Mesenteric fat pad (tissue), 1 donor: Measurements from ENCODE around the gene IFFO2. TPM values are rescaled to one million over a fixed set of nuclear protein-coding genes. Genes with fewer than 3 reads are reported as not detected.

Experiments
- DNase-seq: peaks from one replicate; pipeline ENCODE4 v3.0.0-alpha.2; 2020; ENCODE audit warnings: low spot score
- total RNA-seq: library from RNA; stranded (reverse); fragmentation: NEBNext Ultra II Directional; extraction: Animal tissue kit (Norgen Biotek cat#: 25700); gene quantifications from one replicate; pipeline ENCODE4 v1.2.1, GENCODE V29; 2021
- donor health status: DM: yes; HTN: yes; CAD: no.

The IFFO2 gene
- total RNA-seq, 1 donor from 2014 or later = 10.1 TPM

DNA sequence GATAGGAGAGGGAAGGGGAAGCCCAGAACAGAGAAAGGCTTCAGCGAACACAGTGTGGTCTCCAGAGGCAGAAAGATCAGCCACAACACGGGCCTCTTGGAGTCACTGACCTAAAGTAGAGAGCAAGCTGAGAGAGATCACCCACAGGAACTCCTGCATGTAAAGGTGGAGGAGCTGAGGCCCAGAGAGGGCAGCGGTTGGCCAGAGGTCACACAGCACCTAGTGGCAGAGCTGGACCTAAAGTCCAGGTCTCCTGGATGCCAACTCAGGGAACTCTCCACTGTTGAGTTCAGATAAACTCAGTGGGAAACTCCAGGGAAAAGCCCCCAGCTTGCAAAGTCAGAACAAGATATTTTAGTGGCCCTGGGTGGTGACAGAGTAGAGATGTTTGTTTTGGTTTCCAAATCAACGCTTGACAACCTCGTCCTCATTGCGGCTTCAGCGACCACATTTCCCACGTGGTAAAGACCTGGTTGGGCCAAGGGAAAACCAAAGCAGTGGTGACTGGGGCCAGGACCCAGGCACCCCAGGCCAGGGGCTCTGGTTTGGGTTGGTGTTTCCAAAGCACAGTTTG lies 4.6 kb downstream of the IFFO2 start:
- DNase-seq = no peak

DNA sequence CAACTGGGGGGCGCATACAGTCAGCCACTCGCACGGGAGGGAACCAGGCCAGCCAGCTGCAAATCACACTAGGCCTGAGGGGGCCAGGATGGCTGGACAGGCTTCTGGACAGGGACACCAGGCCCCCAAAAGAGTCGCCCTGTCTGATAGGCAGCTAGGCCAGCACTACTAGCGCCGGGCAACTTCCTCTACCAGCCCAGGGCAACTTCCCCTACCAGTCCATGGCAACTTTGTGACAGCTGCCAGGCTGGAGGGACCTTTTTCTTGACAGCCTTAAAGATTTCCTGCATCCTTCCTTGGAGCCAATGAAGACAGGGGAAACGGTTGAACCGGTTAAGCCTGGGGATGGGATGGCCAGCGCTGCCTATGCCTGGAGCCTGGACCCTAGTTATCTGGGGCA lies 5.1 kb downstream of the IFFO2 start:
- no peak for DNase-seq

DNA sequence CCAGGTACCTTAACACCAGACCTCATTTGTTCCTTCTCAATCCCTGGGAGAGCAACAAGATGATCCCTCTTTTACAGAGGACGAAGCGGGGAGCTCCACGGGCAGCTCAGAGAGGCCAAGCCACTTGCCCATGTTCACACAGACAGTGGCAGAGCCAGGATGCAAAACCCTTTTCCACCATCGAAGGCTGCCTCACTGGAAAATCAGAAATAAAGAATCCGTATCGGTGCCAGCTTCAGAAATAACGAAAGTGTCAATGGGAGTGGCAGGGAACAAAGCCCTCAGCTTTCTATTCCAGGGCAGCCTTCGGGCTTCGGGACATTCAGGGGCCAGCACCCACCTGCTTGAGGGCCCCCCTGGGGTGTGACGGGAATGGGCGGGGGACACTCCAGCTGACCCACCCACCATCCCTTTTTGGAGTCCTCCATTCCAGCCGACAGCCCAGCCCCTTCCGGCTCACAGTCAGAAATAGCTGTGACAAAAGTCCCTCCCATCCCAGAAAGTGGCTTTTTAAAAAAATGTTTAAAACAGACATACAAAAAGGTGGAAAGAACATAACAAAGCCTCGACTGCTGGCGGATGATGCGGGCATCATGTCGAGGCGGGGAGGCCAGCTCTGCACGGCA lies 6.0 kb downstream of the IFFO2 start:
- DNase-seq = no peak

DNA sequence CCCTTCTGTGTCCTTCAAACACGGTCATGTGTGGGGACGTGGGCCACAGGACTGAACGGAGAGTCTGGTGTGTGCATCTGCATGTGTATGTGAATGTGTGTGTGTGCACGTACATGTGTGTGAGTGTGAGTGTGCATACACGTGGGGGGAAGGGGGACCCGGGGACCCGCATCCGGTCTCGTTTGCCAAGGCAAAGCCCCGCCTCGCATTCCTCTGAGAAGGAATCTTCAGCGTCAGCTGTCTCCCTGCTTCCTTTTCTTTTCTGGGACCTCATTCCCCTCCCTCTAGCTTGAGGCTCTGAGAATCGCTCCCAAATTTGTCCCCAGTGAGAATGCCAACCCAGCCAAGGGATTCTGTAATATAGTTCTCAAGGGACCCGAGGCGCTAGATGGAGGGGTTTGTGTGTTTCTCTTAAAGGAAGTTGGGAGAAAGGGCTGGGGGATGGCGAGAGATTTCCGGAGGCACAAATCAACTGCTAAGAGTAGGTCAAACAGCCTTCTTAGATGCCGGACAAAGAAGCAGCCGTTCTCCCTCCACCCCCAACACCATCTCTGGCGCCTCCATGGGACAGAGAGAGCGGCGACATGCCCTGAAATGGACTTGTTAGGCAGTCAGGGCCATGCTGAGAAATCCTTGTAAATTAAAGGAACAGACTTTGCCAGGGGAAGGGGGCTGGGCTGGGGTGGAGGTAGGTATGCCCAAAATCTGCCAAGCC lies 6.6 kb downstream of the IFFO2 start:
- DNase-seq = no peak

DNA sequence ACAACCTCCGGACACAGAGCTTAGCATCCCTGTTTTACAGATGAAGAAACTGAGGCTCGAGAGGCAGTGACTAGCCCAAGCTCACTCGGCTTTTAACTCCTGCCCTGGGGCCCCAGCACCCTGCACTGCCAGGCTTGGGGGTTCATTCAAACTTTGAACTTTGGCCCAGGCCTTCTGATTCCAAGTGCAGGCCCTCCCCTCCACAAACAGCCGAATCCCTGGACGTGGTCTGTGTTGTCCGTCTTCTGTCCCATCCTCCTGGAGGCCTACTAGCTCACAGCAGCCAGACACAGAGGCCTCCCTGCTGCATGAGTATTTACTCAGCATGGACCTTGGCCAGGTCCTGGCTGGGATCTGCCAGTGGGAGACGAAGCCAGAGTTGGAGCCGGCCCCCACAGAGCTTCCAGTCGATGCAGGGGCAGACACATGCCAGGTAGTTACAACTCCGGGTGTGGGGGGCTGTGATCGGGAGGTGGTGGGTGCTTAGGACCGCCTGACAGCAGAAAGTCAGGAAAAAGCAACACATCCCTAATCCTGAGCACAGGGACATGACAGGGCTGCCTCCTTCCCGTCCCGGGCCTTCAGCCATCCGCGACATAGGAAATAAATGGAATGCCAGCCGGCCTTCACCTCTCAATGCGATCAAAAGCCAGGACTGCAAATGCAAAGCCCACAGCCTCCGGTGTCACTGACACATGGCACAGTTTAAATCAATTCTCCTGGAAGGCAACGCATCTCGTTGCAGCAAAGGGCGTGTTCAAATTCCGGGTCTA lies 7.4 kb downstream of the IFFO2 start:
- DNase-seq = no peak

DNA sequence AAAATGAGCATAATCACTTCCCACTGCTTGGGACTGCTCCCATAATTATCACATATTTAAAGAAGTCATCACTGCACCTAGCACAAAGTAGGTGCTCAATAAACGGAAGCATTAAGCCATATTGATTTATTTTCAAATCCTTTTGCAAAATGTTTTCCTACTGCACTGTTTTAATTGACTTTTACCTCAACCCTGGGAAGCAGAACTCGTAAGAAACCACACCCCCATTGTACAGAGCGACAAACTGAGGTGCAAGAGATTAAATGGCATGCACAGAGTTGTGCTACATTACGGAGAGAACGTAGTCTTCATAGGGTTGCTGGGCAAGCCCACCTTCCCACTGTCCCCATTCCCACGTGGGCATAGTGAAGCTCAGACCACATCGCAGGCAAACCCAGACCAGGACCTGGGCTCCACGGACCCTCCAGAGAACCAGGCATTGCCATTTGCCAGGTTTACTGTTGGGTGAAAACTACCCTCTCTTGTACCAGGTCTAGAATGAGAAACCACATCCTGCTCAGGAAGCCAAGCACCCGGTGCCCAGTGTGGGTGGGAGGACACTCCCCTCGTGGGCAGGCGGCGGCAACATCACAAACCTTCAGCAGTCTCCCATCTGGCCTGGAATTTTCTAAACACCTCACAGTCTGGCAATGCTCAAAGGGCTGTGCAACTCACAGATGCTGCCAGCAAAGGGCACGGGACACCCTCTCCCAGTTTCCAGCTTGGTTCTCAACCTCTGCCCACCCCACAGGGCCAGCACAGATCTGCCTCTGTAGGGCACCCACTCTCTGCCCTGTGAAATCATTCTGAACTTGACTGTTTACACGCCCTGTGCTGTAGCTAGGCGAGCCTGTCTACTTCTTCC lies 8.2 kb downstream of the IFFO2 start:
- DNase-seq = no peak

DNA sequence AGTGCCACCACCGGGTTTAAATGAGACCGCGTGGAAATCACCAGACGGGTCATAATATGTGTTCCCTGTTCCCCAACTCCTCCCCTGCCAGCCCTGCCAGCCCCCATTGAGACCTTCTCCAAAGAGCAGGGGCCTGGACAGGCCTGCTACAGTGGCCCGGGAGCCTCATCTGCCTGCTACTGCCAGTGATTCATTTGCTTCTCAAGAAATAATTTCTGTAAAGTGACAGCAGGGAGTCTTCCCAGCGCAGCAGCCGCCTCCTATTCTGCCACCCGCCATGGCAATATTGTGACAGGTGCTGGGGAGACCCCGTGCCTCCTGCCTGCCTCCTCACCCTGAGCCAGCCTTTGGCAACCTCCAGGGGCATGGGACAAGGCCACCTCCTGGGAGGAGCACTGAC lies 8.9 kb downstream of the IFFO2 start:
- no peak for DNase-seq

DNA sequence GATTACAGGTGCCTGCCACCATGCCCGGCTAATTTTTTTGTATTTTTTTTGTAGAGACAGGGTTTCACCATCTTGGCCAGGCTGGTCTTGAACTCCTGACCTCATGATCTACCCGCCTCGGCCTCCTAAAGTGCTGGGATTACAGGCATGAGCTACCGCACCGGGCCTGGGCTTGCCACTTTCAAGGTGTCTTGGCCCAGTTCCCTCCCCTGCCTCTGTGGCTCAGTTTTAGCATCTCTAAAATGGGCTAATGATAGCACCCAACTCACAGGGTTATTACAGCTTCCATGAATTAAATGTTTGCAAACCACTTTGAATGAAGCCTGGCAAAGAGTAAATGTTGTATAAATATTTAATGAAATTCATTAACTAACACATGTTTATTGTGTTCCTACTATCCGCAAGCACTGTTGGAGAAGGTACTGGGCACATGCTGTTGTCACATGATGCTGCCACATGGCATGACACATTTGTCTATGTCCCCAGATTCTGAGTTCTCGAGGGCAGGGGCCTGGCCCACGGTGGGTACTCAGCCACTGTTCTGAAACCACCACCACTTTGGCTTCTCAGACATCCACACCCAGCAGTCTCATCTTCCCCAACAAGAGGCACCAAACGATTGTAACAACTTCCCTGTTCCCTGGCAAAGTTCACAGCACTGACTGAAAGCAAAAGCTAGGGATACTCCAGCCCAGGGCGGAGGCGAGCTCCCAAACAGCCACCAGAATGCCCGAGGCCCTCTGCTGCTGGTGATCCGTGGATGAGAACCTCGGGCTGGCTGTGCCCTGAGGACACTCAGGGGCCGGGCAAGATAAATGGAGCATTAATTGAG lies 9.7 kb downstream of the IFFO2 start:
- DNase-seq = no peak

DNA sequence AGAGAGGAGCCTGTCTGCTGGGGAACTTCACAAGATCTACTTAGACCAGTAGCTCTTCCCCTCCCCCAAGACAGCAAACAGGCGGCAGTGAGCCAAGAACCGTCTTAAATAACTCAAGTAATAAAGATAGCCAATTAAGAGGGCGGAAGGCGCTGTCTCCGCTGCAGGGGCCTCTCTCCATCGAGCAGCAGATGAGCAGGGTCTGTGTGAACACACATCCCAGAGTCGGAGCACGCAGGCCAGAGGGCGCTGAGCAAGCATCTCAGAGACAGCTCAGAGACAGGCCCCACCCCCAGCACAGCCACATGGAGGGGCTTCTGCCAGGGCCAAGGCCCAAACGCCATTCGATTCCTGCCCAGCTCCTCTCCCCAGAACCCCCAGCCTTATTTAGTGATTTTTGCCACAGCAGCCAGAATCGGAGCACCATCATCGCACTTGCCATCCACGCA lies 11.1 kb downstream of the IFFO2 start:
- no peak for DNase-seq

DNA sequence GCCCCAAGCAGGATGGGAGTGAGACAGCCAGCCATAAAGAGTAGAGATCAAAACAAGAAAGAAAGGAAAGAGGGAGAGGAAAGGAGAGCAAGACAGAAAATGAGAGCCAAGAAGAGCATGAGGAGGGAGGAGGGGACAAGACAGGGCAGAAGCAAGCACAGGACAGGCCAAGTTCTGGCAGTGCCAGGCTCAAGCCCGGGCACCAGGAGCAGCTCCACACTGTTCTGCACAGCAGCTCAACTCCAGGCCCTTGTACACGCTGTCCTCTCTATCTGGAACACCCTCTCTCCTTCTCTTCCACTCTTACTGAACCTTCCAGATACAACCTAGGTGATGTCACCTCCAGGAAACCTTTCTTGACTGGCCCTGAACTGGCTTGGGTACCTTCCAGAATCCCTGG lies 11.7 kb downstream of the IFFO2 start:
- no peak for DNase-seq

DNA sequence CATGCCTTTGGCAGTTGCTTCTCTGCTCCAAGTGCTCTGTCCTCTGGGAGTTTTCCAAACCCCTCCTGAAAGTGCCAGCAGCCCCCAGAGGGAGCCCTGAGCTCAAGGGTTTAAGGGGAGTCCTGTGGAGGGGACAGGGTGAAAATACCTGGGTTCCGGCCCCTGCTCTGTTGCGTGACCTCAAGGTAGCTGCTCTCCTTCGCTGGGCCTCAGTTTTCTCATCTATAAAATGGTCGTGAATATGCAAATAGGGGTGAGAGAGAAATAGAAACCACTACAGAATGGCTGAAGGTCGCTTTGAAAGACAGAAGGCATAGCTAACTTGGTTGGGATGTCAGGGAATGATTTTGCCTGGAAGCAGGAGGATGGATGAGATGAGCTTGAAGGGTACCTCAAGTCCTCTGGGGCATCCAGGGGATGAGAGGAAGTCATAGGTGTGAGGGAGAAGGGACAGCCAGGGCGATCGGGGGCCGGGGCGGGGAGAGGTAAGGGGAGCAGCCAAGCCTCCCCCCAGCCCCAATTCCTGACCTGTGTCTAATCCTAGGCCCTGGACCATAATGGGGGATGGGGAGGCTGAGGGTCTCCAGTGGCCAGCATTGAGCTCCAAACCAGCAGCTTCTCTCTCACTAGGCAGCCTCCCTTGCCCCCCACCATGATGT lies 12.4 kb downstream of the IFFO2 start:
- DNase-seq = no peak

DNA sequence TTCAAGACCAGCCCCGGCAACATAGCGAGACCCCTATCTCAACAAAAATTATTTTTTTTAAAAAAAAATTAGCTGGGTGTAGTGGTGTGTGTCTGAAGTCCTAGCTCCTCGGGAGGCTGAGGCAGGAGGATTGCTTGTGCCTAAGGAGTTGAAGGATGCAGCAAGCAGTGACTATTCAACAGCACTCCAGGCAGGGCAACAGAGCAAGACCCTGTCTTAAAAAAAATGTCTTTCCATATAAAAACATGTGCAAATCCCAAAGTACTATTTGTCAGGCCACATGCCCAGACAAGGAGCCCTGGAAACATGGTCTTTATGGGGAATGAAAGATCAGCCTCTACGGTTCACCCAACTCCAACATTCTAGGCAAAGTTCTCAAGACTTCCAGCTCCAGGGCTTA lies 13.3 kb downstream of the IFFO2 start:
- no peak for DNase-seq

DNA sequence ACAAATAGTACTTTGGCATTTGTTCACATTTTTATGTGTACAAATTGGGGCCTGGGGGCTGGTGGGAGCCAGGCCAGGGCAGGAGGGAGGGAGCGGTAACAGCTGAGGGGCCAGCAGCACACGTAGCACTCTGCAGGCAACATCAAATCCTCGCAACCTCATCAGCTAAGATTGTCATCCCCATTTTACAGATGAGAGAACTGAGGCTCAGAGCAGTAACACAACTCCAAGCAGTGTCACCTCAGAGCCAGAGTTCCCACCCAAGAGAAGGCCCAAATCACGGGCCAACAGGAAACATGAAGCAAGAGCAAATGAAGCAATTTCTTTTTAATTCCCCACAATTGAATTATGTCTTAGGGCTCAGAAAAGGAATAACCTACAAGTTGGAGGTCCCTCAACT lies 14.1 kb downstream of the IFFO2 start:
- DNase-seq = no peak

DNA sequence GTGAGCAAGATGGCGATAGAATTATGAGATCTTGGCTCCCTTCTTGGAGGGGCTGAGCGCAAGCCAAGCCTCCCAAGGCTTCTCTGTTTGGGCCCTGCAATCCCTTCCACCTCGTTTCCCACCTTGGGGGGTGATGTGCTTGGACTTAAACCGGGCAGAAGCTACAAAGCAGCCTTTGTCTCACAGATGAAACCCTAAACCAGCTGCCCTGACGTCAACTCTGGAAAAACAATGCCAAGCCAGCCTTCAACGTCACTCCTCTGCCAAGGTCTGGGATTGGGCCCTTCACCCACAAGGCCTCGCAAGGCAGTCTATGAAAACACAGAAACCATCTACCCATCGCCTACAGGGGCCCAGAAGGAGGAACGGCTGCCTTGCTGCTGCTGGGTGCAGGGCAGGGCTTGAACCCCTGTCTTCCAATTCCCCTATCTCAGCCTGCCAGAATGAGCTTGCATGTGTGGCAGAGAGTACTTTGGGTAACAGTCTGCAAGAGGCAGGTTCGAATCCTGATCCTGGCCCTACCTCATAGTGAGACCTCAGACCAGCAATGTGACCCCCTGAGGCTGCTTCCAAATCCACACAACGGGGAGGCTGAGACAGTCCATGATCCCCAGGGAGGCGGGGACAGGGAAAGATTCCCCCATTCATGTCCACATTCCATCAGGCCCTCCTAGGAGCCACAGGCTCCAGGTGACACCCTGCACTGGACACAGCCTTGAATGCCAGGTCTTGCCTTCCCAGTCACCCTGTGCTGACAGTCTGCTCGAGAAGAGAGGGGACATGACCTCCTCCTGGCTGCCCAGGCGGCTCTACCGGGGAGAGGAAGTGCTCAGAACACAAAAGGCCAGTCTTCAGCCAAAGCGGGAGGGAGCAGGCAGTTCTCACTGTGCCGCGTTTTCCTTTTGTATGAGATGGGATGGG lies 15.0 kb downstream of the IFFO2 start:
- DNase-seq = no peak

DNA sequence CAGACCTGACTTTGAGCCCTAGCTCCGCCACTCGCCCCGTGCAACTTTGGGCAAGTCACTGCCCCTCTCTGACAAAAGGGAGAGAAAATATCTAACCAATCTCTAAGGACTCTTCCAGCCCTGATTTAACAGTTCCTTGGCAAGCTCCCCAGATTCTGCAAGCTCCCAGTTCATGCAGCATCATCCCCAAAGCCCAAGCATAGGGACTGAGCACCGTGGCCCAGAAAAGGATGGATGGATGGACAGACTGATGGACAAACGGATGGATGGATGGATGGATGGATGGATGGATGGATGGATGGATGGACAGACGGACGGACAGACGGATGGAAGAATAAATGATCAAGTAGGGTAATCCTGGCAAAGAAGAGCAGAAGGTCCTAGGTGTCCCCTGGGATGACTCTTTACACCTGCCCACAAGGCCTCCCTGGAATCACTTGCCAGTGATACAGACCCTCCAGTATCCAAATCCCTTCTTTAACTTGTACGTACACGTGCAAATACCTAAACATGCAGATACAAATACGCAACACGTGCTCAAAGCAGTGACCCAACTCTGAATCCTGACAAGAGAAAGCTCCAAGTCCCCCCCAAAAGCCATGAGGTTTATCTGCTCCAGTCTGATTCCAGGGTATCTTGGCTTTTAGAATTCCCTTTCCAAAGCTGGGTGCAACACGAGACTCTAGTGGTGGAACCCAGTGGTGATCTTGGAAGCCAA lies 16.0 kb downstream of the IFFO2 start:
- DNase-seq = no peak

DNA sequence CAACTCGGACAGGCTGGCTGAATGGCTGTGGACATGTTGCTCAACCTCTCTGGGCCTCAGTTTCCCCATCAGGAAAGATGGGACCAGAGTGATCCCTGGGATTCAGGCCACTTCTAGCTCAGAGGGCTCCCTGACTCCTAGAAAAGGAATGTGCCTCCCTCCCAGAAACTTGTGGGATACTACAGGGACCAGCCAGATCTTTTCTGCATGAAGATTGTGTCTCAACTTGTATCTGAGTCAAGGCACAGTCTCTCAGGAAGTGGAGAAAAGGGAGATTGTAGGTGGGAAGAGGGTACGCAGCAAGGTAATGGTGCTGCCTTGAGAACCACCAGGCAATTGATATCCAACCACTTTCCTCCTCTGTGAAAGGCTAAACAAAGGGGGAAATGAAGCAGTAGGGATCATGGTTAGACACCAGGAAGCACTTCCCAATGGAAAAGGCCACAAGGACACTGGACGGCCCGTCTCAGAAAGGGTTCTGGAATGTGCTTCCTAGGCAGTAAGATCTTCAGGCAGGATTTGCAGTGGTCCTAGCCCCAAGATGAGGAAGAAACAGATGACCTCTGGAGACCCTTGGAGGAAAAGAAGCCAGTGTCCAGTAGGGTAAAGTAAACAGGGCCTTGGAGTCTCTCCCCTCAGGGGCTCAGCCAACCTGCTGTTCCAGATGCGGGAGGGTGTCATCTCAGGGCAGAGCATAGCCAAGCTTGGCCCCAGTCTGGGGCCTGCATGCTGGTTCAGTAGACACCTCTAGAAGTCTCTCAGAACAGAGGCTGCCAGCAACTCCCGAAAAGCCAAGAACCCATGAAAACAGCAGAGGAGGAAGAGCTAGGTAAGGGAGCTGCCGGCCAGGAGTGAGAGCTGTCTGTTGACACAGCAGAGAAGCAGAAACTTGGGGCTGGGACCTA lies 16.8 kb downstream of the IFFO2 start:
- DNase-seq = no peak

DNA sequence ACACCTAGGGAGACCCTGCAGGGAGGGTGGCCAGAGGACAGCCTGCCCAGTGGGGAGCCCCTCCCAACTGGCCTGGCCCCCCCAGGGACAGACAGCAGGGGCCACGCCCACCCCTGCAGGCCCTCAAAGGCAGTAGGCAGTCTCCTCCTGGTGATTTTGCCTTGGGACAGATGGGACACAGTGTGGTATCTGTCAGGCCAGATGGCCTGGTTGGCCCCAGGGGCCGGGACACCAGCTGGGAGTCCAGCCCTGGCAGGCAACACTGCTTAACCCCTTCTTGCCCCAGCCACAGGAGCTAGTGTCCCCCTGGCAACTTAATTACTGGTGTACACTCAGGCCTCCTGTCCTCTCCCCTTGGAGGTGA lies 17.8 kb downstream of the IFFO2 start:
- DNase-seq = no peak
